ENCODE results near the gene CSN1S1.
"Not testable (repeated sequence)": the region's sequence is repeated elsewhere in the genome, so short reads cannot be mapped to it uniquely, and the experiment has no call there.

Gene CSN1S1, protein sequence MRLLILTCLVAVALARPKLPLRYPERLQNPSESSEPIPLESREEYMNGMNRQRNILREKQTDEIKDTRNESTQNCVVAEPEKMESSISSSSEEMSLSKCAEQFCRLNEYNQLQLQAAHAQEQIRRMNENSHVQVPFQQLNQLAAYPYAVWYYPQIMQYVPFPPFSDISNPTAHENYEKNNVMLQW

GRCh38 chr4:69930768-69931167 lies at the start of gene CSN1S1:
TSS of gene CSN1S1 (plus strand) at chr4:69931068. CDS start at chr4:69932556, 1,488 bp downstream.
- no peak for DNase-seq

GRCh38 chr4:69881173-69881773 lies 49.6 kb upstream of the CSN1S1 start:
- DNase-seq, result peak; percentile 44

DNA sequence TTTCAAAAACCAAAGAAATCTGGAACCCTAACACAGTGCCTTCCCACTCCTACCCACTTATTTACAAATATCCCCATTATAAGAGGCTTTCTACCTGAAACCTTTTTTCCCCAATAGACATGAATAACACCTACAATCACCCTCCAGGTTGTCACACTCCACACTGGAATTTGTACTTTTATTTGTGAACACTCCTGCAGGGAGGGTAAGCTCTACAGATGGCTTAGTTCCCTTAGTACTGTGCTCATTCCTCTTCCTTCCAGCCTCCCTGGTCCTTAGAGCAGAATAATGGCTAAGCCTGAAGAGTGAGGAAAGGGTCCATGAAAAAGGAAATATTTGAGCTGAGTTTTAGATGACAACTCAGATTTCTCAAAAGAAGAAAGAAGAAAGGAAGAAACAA lies 48.7 kb upstream of the CSN1S1 start:
- no peak for DNase-seq

DNA sequence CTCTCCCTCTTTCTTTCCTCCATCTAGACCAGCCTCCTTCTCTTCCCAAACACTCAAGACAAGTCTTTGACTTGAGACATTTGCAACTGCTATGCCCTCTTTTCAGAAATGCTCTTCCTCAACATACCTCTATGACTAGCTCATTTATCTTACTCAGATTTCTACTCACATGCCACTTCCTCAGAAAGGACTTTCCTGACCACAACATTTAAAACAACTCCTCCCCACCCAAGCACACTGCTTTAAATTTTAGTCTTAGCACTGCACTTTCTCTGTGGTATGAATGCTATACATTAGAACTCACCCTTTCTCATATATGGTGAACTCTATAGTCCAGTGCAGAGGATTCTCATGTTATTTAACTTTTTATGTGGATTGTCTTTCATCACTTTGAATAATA lies 42.5 kb upstream of the CSN1S1 start:
- peak; percentile 10 for DNase-seq

DNA sequence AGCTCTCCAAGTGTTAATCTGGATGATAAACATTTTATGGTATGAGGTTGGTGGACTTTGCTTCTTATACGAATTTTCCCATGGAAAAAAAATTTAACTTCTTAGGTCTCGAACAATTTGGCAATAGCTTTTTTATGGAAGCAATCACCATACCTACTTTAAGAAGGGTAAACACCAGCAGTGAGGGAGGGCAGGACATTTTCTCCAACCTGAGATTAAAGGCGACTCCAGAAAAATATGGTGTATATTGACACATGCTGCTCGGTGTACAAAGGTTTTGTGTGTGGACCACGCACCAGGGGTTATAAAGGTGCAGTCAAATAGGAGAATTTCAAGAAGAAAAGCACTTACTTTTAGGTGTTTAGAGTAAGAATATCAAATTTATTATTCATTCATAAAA lies 36.7 kb upstream of the CSN1S1 start:
- DNase-seq, result no peak

DNA sequence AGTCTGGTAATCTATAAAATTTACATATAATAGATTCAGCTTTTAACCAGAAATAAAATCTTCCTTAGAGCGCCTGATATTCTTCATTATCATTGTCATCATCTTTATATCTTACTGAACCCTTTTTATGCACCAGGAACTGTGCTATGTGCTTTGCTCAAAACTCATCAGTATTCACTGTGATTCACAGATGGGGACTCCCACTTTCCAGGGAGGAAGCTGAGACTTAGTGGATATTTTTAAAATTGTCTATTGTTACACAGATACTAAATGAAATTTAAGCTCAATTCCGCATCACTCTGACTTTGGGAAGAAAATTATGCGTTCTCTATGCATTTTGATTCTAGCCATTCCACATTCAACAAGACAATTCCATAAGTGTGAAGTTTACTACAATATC lies 36.1 kb upstream of the CSN1S1 start:
- DNase-seq, result no peak

- DNase-seq, result peak; percentile 5
These were observed 34.2 kb upstream of the CSN1S1 start for GRCh38 chr4:69896530-69897116.

DNA sequence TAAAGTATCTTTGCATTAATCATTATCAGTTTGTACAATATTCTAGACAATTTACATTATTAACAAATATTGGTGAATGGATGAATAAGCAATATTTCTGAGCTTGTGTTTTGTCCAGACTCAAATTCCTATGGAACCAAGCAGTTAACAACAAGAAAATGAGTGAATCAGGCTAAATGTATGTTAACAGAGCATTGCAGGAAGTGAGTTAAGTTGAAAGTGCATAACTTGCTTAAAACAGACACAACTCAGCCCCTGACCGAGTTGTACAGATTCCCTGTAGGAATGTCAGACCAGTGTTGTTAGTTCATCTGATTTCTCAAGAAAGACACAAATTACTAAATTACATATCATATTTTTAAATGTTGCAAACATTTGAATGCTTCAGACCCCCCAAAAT lies 23.7 kb upstream of the CSN1S1 start:
- DNase-seq, result peak; percentile 61

GRCh38 chr4:69909195-69909594 lies 21.7 kb upstream of the CSN1S1 start:
- no peak for DNase-seq

DNA sequence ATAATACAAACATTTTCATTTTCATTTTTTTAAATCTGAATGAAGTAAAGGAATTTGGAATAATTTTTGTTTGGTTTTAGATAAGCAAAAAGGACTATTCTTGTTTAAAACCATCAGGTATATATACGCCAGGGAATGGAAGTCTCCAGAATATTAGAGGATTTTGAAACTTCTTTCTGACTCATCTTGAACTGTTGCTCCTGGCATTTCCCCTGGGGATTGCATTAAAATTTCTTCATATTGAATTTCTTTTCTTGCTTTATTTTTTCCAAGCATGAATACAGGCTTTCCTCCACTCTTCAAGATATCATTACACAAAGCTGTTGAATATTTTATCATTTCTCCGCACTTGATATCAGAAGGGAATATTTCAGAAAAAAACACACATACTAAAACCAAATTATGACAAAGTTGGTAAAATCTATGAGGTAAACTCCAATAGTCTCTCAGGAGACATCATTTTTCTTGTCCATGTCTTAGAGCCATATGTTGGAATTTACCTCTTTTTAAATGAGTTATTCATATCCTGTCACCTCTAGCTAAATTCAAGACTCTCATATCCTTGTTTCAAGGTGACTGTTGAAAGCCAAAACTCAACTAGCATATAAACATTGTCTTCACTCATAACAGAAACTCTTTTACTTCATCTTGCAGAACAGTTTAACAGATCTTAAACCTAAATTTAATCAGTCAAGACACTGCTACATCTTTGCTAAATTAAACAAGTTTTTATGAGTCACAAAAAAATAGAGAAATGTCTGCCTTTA lies 20.7 kb upstream of the CSN1S1 start:
- DNase-seq, result peak; percentile 61

DNA sequence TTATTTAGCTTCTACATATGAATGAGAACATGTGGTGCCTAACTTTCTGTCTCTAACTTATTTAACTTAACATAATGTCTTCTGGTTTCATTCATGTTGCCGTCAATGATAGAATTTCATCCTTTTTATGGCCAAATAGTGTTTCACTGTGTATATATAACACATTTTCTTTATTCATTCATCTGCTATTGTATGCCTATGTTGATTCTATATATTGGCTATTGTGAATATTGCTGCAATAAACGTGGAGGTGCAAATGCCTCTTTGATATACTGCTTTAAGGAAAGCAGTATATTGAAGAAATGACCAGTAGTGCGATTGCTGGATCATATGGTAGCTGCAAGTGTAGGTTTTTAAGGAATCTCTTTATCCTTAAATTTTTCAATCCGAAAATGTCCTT lies 10.0 kb upstream of the CSN1S1 start:
- no peak for DNase-seq

- not testable (repeated sequence) for DNase-seq
These were observed 7.0 kb upstream of the CSN1S1 start for GRCh38 chr4:69923782-69924410.

DNA sequence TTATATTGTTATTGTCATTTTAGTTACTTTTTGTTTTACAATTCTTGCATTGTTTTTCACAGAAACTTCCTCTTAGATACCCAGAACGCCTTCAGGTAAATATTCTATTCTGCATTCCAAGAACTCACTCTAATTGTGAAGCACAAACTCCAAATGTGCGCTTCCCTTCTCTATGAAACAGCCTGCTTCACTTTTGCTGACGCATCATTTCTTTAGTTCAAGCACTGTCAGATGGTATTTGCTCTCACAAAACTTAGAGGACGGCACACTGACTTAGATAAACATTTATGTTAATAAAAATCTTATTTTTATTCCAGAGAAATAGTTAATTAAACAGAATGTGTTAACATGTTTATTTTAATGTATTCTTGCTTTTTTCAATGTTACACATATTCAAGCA lies 3.3 kb downstream of the CSN1S1 start:
- no peak for DNase-seq

DNA sequence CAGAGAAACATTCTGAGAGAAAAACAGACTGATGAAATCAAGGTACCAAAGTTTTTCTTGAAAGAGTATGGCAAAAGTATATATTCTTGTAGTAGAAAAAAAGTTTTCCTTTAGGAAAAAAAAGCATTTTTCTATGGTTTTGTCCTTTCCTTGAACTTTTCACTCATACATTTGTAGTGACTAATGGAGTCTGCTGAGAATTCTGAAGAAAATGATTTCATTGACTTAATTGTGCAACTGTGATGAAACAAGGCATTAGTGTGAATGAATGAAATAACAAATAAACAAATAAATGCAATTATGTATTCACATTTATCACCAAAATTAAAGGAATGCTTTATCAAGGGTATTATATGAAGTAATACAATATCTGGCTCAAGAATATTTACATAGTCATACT lies 5.7 kb downstream of the CSN1S1 start:
- peak; percentile 23 for DNase-seq

- peak; percentile 3 for DNase-seq
These were observed 20.7 kb downstream of the CSN1S1 start for GRCh38 chr4:69951602-69952001.

- no peak for DNase-seq
These were observed 26.3 kb downstream of the CSN1S1 start for GRCh38 chr4:69957209-69957608.

GRCh38 chr4:69965628-69966027 lies 34.8 kb downstream of the CSN1S1 start, which contains the start of gene CSN2:
TSS of gene CSN2 (minus strand) at chr4:69965728. CDS start at chr4:69960995, 4,733 bp downstream.
- DNase-seq, result no peak

GRCh38 chr4:69970071-69970470 lies 39.2 kb downstream of the CSN1S1 start:
- DNase-seq, result no peak

DNA sequence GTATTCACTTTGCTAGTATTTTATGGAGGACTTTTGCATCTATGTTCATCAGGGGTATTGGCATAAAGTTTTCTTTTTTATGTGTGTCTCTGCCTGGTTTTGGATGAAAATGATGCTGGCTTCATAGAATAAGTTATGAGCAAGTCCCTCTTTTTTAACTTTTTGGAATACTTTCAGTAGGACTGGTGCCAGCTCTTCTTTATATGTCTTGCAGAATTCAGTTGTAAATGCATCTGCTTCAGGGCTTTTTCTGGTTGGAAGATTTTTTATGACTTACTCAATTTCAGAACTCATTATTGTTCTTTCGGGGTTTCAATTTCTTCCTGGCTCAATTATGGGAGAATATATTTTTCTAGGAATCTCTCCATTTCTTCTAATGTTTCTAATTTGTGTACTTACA lies 43.8 kb downstream of the CSN1S1 start:
- DNase-seq, result no peak

DNA sequence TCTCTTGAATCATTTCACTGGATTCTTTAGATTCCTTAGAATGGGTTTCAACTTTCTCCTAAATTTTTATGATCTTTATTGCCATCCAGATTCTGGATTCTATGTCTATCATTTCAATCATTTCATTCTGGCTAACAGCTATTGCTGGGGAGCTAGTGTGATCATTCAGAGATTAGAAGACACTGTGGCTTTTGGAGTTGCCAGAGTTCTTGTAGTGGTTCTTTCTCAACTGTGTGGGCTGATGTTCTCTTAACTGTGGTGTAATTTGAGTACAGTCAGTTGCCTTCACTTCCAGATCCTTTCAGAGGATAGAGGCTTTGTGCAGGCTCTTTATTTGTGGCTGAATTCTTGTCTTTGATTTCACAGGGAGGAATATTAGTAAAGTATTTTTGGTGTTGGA lies 46.7 kb downstream of the CSN1S1 start:
- DNase-seq, result no peak

DNA sequence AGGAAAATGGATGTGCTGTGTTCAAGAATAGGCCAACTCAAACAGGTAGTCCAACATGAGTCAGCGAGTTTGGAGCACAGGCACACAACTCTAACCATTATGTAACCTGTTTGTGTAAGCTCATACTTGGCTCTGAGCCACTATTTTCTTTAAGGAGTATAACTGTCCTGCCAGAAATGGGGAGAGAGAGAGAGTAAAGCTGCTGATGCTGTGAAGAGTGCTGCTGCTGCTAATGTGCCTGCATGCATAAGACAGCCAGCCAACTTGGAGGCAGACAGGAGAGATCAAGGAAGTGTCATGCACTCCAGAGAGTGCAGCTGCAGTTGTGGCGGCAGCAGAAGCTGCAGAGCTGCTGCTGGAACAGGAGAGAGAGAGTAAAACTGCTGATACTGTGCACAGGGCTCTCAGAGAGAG lies 53.2 kb downstream of the CSN1S1 start:
- peak; percentile 11 for DNase-seq

GRCh38 chr4:69986663-69987062 lies 55.8 kb downstream of the CSN1S1 start:
- DNase-seq, result no peak

DNA sequence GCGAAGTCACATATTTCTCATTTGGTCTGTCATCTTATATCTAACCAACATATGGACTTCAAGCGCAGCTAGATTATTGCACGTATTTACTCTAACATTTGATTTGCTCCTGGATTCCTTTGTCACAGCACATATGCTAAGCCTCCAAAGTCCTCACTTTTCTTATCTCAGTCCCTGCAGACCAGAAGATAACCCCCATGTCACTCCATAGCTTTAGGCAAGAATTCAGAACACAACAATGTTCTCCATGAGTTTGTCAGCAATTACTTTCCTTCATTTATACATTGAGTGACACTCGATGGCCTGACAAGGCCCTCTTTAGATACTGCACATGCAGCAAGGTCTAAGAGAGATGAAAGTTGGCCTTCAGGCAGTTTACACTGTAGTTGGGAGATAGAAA lies 60.1 kb downstream of the CSN1S1 start:
- DNase-seq, result no peak
